HG03280 (cell line): ENCODE measurements around the gene OPRM1.
"Not testable (repeated sequence)": the region's sequence is repeated elsewhere in the genome, so short reads cannot be mapped to it uniquely, and the experiment has no call there.

Source experiments
- ATAC-seq: cut with Tn5 transposase; IDR thresholded peaks from one replicate; pipeline ENCODE4 v1.9.1; 2021; ENCODE audit warnings: mild to moderate bottlenecking, moderate library complexity; ENCODE audit not compliant: unreplicated experiment

Gene OPRM1

DNA sequence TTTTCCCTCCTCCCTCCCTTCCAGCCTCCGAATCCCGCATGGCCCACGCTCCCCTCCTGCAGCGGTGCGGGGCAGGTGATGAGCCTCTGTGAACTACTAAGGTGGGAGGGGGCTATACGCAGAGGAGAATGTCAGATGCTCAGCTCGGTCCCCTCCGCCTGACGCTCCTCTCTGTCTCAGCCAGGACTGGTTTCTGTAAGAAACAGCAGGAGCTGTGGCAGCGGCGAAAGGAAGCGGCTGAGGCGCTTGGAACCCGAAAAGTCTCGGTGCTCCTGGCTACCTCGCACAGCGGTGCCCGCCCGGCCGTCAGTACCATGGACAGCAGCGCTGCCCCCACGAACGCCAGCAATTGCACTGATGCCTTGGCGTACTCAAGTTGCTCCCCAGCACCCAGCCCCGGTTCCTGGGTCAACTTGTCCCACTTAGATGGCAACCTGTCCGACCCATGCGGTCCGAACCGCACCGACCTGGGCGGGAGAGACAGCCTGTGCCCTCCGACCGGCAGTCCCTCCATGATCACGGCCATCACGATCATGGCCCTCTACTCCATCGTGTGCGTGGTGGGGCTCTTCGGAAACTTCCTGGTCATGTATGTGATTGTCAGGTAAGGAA is at the start of gene OPRM1:
Gene OPRM1 (plus strand): TSS at position 10 of the 612 bp plus-strand sequence. CDS start 305 bp downstream, at position 315.
- ATAC-seq = no peak

DNA sequence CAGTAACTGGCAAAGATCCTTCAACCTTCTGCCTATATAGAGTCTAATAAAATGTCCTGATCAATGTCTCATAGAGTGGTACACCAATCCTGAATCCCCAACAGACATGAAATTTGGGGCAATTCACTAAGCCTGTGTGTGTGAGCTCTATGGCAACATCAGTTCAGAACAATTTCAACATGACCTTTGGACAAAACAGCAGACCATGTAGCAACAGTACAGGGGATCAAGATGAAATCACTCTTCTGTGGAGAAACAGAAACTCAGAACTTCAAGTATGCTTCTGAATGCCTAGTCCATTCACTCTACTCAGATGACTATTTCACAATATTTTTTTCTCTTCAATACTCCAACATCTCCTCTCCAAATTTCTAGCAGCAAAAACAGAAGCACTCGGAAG is 49.1 kb upstream of the OPRM1 start:
- ATAC-seq = no peak

DNA sequence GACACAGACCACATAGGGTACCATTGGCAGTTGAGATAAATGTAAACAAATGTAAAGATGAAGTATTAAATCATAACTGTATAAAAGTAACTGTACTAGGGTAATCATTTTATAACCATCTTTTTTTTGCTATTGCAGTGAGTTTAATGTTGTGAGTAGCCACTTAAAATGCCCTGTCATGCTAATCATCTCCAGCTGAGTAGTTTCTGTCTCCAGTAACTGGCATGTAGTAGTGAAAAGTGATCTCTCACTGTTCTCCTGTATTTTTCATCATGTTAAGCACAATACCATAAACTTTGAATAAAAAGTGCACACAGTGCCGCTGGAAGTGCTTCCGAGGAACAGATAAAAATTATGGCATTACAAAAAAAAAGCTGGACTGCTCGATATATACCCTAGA is 45.0 kb upstream of the OPRM1 start:
- no peak for ATAC-seq

DNA sequence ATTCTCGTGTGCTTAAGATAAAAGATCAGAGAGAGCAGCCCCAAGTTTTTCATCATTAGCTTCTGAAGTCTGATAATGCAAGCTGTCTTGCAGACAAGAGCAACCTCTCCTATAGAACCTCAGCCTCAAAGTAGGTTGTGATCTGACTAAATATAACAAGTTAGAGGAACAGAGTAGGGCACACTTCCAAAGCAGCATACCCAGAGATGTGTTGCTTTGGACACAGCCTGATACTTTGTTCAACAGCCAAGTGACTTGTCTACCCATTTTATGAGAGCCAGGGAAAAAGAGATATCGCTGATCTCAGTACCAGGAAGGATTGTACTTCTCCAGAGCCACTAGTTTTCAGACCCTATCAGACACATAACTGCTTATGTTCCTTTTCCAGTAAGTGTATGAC is 44.2 kb upstream of the OPRM1 start:
- ATAC-seq = no peak

DNA sequence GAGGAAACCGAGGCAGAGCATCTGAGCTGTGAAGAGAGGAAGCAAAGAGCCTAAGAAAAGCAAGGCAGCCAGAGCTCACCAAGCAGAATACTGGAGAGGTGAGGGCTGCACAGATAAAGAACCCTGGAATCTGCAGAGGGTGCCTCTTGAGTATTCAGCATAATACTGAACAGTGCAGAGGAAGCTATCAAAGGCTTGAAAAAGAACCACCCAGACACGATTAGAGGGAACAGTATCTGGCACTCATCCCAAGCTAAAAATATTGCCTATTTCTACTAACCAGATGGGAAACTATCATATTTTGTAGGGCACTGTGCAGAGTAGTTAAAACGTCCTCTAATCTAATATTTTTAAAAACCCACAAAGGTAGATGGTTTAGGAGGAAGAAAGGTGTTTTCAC is 41.8 kb upstream of the OPRM1 start:
- ATAC-seq = no peak

DNA sequence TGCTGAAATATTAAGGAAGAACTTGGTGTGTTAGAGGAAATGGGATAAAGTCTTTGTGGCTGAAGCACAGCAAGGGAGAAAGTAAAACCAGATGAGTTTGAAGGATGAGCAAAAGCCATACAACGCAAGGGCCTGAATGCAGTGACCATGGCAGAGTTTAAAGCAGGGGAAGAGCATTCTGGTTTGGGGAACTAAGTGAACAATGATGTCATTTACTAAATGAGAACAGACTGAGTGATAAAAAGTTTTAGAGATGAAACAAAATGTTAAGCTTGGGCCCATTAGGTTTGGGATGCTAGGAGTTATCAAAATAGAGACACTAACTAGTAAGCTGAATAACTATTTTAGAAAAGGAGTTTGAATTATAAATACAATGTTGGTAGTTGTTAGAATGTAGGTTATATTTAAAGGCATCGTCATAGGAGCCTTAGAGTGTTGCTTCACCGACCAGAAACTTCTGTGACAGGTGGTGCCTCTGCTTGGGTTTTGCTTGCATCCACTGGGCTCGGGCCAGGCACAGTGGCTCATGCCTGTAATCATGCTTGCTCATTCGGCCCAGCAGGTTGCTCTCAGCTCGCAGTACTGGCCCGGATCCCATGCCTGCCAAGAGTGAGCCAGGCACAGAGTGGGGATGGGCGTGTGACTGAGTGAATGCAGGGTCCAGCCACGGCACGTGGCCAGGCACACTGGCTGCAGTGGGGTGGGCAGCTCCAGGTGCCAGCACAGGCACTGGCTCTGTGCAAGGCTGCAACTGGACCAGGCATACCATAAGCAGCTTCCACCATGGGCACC is 37.4 kb upstream of the OPRM1 start:
- no peak for ATAC-seq

DNA sequence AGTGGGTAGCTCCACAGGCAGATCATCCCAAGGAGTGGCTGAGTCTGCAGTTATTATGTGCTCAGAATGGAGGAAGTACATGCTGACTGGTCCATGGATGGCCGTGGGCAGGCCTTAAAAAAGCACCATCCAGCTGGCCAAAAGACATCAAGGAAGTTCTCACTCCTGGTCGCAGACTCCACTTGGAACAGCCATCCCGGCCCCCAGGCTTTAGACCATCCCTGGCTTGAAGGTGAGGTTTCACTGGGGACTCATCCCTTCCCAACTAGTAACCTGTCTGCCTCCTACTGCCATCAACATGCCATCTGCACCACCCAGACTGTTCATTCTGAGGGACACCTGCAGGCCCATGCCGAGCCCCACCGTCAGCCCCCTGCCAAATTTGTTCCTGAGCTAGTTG is 36.1 kb upstream of the OPRM1 start:
- ATAC-seq = no peak

DNA sequence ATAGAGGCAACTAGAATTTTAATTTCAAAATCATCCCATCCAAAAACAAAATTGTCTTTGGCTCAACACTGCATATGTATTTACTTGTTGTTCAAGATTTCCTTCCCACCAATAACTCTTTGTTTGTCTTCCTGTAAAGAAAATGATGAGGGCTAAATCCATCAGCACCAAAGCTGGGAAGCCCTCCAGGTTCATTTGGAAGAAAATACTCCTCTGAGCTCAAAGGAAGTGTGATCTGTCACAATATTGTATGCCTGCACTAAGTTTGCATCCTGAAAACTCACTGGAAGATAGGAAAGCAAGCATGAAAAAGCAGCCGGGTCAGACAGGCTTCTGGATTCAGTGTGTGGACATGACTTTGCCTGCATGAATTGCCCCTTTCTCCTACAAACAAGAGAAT is 28.7 kb upstream of the OPRM1 start:
- no peak for ATAC-seq

DNA sequence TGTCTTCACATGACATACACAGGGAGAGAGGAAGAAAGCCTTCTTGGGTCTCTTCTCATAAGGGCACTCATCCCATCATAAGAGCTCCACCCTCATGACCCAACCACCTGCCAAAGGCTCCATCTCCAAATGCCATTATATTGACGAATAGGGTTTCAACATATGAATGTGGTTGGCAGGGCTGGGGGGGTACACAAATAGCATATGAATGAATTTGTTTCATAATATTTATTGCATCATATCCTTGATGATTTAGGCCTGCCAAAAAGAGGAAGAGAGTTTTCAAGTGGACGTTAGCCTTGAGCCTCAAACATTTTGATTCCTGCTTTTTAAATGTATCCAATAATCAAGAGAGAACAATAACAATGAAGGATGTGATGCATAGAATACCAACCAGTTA is 26.2 kb upstream of the OPRM1 start:
- ATAC-seq = no peak

DNA sequence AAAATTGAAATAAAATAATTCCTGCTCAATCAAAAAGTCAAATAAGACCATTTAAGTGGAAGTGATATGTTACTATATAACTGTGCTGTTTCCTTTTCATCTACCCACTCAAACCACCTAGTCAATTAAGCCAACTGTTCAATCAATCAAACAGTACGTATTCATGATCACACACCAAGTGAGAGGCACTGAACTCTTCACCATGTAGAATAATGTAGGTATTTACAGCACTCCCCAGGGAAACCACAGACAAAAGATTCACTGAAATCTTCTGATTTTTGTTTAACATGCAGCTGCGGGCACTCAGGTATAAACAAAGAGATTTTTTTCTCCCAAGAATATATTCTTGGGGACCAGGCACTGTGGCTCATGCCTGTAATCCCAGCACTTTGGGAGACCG is 21.3 kb upstream of the OPRM1 start:
- no peak for ATAC-seq

DNA sequence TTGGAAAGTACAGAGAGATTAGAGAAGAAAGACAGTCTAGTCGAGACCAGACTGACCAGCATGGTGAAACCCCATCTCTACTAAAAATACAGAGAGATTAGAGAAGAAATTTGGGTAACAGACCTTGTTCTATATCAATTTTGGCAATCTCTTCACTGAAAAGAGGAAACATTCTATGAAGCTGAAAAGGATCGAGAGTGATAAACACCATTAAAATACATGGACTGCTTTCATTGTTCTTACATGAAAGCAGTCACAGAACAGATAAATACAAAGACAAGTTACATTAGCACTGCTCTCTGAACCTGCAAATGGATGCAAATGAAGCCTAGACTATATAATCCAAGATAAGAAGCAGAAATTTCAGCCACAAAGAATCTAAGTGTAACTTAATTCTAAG is 8.4 kb upstream of the OPRM1 start:
- ATAC-seq = no peak

DNA sequence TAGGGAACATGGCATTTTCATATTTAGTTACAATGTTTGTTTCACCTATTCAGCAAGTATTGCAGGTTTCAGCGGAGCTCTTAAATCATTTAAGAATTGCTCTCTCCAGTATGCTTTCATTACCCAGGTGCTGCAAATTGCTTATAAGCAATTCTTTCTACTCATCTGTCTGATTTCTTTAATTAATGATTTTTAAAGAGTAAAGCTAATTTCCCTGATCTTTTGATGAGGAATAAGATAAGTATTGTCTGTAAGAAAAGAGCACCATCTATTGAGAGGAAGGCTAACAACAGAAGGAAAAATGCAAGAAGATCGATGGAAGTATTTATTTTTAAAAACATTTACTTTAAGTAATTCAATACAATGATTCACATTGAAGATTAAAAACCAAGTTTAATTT is 2.0 kb downstream of the OPRM1 start:
- ATAC-seq = no peak

DNA sequence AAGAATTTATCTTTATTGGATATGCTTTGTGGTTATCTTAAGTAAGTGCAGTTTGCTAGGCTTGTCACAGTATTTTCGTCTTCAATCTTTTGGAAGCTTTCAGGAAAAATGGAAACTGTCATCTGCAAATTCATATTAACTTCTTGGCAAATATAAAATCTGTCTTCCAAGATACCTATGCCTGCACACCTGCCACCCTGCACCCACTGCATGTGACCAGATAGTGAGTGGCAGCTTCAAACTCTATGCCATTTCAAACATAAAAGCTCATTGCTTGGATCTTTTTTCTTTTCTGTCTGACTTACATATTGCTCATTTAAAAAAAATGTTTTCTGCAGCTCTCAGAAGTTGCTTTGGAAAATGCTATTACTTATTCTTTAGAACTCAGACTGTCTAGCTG is 14.1 kb downstream of the OPRM1 start:
- no peak for ATAC-seq

DNA sequence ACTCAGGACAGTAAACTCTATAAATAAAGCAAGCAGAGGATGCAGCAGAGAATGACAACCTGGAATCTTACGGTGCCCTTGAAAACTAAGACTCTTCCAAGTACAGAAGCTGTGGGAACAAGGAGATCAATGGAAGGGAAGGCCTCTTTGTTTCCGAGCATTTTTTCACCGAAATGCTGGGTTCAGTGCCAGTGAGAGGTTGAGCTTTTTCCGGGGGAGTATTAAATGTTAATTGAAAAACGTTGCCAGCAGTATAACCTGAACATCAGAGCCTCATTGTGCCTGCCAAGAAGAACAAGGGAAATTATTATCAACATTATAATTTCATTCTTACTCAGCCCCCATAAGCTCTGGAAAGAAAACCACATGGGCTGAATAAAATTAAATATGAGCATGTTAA is 17.5 kb downstream of the OPRM1 start:
- ATAC-seq = no peak

DNA sequence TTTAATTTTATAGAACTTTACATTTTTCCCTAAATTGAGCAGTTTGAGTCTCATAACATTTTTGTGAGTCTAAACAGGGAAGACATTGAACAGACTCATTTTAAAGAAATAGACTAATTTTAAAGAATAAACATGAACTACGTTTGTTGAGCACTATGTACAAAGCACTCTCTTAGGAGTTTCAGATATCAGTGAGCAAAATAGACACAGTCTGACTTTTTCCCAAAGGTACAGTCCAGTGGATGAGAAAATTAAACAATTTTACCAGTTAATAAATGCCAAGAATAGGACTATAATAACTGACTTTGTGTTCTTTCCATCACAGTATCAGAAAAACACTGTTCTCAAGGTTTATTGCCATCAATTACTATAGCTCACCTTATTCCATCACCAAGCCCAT is 18.1 kb downstream of the OPRM1 start:
- ATAC-seq = no peak

DNA sequence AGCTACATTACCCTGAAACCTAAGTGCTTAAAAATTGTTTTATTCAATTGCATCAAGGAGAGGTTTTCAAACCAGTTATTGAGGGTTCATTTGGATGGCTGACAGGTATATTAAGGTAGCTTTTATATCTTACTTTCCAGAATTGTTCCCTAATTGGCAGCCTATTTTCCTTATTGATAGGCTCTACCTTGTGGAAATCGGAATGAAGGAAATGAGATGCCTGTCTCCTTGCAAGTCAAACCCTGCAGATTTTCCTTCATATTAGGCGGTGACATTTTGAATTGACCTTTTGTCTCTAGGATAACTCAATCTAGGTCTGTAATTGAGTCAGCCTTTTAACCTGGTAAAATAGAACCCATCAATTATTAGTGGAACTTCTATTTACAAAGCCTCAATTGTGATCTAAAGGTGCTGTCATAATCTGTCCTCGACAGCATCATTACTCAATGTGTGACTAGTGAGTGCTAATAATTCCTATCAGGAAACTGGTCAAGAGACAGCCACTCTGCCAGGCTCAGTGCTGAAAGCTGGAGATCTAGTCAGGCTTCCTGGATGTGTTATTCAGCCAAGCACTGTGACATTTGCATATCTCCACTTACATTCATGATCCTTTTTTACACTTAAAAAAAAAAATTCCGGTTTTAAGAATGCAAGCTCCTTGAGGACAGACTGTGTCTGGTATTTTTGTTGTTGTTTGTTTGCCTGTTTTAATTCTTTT is 20.1 kb downstream of the OPRM1 start:
- ATAC-seq = no peak

DNA sequence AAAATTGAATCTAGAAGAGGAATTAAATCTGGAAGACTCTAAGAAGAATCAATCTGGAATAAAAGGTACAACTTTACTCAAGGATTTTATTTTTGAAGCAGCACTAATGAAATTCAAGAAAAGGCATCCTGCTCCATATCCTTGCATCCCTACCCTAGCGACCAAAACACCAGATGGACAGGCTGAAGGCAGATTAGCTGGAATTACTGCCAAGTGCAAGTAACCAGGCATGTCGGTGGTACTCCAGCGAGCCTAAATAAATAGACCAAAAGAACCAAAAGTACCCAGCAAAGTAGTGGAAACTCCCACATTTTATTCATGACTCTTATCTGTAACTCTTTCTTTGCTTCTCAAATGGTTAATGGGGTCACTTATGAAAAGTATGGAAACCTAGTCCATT is 21.0 kb downstream of the OPRM1 start:
- no peak for ATAC-seq

DNA sequence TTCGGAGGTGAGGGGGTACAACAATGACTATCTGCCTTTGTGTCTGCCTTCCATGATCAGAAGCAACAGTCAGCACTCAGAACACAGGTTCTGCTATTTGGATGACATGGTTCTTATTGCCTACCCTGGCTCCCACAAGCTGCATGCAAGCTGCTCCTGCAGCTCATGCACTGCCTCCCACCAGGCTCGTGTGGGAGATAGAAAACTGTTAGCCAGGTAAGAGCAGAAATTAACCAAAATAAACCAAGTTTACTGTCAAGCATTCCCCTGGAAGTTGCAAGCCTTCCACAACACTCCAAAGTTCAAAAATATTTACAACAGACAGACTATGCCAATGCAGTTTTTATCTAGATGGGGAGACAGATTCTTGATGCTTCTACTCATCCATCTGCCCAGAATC is 31.0 kb downstream of the OPRM1 start:
- ATAC-seq = no peak

DNA sequence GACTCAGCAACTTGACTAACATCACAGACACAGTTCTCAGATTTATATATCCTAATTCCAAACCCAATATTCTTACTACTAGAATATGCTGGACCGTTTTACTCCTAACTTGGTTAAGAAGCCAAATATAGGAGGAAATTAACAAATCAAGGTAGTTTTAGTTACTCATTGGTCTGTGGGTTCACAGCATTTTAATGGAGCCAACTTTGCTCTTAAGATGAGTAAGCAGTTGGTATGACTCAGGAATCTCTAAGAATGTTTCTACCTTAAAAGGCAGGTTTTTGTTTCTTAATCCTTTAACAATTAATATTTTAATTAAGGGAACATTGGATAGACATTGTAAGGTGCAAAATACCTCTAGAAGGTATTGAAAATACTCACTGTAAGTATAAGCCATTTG is 31.6 kb downstream of the OPRM1 start:
- ATAC-seq = no peak

DNA sequence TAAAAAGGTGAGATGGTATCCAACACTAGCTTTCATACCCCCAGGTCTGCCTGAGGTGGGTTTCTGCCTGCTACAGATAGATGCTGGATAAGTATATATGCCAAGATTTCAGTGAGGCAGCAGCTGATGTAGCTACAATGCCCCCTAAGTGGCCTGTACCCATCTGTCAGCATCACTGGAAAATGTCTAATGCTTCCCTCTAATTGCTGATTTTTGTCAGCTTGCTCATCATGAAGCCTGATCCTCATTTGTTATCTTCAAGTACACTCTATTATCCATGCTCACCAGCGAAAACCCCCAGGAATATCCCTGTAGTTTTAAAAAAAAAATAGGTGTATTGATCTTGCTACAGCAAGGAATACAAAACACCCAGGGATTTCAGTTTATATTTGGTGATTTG is 32.2 kb downstream of the OPRM1 start:
- ATAC-seq = no peak

DNA sequence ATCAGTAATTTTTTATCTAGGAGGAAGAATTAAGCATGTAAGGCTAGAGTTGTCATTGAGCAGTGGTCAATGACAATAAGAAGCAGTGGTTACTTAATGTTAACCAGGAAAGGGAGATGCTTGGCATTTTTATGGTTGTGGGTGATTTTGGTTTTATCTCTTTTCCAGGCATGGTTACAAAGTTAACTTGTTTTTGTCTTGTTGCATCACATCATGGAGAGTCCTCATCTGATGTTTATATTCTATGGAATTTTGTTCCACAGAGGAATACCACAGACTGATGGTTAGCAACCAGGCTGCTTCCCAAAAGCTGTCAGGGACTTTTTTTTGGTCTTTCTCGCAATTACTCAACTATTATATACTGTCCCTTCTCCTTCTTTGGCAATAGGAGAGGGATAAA is 32.7 kb downstream of the OPRM1 start:
- no peak for ATAC-seq

DNA sequence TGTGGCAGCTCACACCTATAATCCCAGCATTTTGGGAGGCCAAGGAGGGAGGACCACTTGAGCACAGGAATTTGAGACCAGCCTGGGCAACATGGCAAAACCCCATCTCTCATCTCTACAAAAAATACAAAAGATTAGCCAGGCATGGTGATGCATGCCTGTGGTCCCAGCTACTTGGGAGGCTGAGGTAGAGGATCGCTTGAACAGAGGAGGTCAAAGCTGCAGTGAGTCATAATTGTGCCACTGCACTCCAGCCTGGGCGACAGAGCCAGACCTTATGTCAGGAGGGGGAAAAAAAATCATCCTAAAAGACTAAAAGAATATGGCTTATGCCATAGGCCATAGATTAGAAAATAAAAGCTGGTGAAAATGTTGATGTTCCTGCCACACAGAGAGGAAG is 39.6 kb downstream of the OPRM1 start:
- ATAC-seq = not testable (repeated sequence)
